GM12891 (cell line): ENCODE data around the gene OR4D9.

Experiments
- DNase-seq: peaks from one replicate; pipeline ENCODE4 v3.0.0; 2011; ENCODE audit warnings: low spot score; ENCODE audit not compliant: insufficient read length
- FAIRE-seq: peaks from 2 replicates; lab custom pipeline; 2011; peaks lifted over from hg19 to GRCh38; lab: Jason Lieb, UNC
- PAX5 ChIP-seq: IDR thresholded peaks from 2 replicates; pipeline ENCODE4 v1.6.1; 2011; ENCODE audit warnings: low read length, moderate library complexity, mild to moderate bottlenecking; ENCODE audit not compliant: insufficient read depth, severe bottlenecking
- POLR2A ChIP-seq: IDR thresholded peaks from 2 replicates; pipeline ENCODE4 v1.6.1; 2011; ENCODE audit warnings: low read depth, low read length, control low read depth
- POLR2AphosphoS5 ChIP-seq: IDR thresholded peaks from 2 replicates; pipeline ENCODE4 v1.6.1; 2011; ENCODE audit warnings: low read depth, low read length, control low read depth
- POU2F2 ChIP-seq: IDR thresholded peaks from 2 replicates; pipeline ENCODE4 v1.6.1; 2011; ENCODE audit warnings: low read depth, mild to moderate bottlenecking, control low read depth, low read length, moderate library complexity
- SPI1 ChIP-seq: IDR thresholded peaks from 2 replicates; pipeline ENCODE4 v1.6.1; 2011; ENCODE audit warnings: low read depth, low read length, control low read depth
- TAF1 ChIP-seq: IDR thresholded peaks from 2 replicates; pipeline ENCODE4 v1.6.1; 2011; ENCODE audit warnings: low read depth, low read length, control low read depth

The OR4D9 gene

GRCh38 chr11:59559886-59560285 is 48.5 kb downstream of the OR4D9 start:
- no peak for DNase-seq
- TF ChIP-seq POU2F2 = no peak
- no peak for TF ChIP-seq PAX5
- TF ChIP-seq POLR2A = no peak
- TF ChIP-seq POLR2AphosphoS5 = no peak
- TF ChIP-seq SPI1 = no peak
- no peak for TF ChIP-seq TAF1
- no peak for FAIRE-seq

DNA sequence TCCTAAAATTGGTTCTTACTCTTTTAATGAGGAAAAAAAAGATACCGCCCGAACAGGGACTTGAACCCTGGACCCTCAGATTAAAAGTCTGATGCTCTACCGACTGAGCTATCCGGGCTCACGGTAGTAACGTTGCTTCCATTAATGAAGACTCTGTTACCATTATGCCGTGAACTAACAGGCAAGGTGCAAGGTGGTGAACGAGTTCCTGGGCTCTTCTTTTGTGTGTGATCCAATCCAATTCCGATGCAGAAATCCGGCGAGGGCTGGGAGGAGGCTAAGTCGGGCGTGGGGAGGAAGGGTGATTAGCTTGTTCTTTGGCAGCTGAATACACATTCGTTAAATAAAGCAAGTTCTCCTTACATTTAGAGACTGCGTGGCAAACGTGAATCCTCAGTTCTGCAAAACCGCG is 49.0 kb downstream of the OR4D9 start:
- DNase-seq (peak; percentile 41), FAIRE-seq (peak; percentile 9)
- 0 out of 2 replicates have a peak, but pooled peaks have one; percentile 5 for TF ChIP-seq POU2F2
- no peak for TF ChIP-seq PAX5
- no peak for TF ChIP-seq POLR2AphosphoS5
- TF ChIP-seq POLR2A = peak; percentile 60
- no peak; the same call in 1 of the 2 replicates for TF ChIP-seq TAF1
- TF ChIP-seq SPI1 = peak; percentile 57

DNA sequence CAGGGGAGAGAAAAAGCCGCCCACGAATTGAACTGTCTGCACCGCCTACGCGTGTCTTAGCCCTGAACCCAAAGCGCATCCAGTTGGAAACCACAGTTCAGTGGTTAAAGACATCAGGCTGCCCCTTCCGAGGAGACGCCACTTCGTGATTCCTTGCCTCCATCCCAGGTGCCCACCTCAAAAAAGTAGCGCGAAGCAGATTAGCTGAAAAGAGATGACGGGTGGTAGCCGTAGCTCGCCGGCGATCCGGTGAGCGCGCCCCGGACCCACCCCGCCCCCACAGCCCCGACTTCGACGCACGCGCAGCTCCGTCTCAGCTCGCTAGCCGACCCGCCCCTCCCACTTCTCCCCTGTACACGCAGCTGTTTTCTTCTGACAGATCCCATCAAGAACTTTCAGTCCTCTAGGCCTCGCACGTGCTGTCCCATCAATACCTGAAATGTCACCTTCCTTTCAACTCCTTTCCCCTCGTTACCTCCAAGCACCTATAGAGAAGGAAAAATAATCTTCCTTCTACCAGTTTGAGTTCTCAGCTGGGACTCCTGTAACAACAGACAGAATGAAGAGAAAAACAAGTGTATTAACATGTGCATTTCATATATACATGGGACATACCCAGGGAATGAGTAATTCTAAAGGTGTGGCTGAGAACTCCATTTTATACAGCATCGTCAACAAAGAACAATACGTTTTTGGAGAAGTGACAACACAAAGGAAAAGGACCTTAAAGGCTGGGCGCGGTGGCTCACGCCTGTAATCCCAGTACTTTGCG is 49.5 kb downstream of the OR4D9 start:
- DNase-seq = peak; percentile 67
- FAIRE-seq = peak; percentile 81
- TF ChIP-seq POLR2A = 0 out of 2 replicates have a peak, but pooled peaks have one; percentile 9
- peak; percentile 56 for TF ChIP-seq SPI1
- no peak for TF ChIP-seq TAF1
- no peak for TF ChIP-seq PAX5

DNA sequence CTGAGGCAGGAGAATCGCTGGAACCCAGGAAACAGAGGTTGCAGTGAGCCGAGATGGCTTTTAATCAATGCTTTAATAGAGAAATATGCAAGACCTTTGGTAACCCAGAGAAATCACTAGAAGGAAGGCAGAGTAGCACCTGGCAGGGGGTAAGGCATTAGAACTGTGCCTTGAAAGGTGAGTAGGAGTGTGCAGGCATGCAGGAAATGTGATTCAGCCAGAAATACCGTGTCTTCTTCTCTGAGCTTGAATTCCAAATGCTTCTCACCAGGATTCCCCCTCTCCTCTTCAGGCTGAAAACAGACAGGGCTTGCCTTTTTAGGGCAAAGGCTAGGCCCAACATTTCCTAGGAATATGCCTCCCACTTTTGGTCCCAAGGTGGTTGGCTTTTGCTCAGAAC is 51.0 kb downstream of the OR4D9 start:
- no peak for TF ChIP-seq PAX5
- TF ChIP-seq POLR2A = no peak
- TF ChIP-seq POLR2AphosphoS5 = no peak
- TF ChIP-seq POU2F2 = no peak
- no peak for TF ChIP-seq TAF1
- TF ChIP-seq SPI1 = no peak
- DNase-seq (no peak), FAIRE-seq (no peak)
